Smooth muscle cell (in vitro differentiated cells): ENCODE measurements around the gene SLIT1. TPM values are rescaled to one million over a fixed set of nuclear protein-coding genes. Genes with fewer than 3 reads are reported as not detected.

Experiments
- DNase-seq: peaks from one replicate; lab custom pipeline; 2025; ENCODE audit not compliant: unreplicated experiment; lab: John Stamatoyannopoulos, UW
- H2AFZ ChIP-seq: fragments of 200-600 bp; sonication (generic); 2 replicates; pipeline ENCODE4 v1.6.0; 2016; ENCODE audit warnings: antibody characterized with exemption, low read depth, mild to moderate bottlenecking
- H3F3A ChIP-seq: fragments of 200-600 bp; sonication (generic); 2 replicates; pipeline ENCODE4 v1.6.0; 2017; ENCODE audit warnings: antibody characterized with exemption, low read depth
- H3K27ac ChIP-seq: fragments of 200-600 bp; sonication (generic); 2 replicates; pipeline ENCODE4 v1.5.1; 2016; ENCODE audit warnings: low read depth, mild to moderate bottlenecking
- H3K27me3 ChIP-seq: fragments of 200-600 bp; sonication (generic); 2 replicates; pipeline ENCODE4 v1.6.1; 2016; ENCODE audit warnings: low read depth, mild to moderate bottlenecking
- H3K36me3 ChIP-seq: fragments of 200-600 bp; sonication (generic); 2 replicates; pipeline ENCODE4 v1.5.1; 2016; ENCODE audit warnings: low read depth
- H3K4me1 ChIP-seq: fragments of 200-600 bp; sonication (generic); 2 replicates; pipeline ENCODE4 v1.5.1; 2016; ENCODE audit warnings: low read depth
- H3K4me2 ChIP-seq: fragments of 200-600 bp; sonication (generic); 2 replicates; pipeline ENCODE4 v1.6.0; 2016; ENCODE audit warnings: mild to moderate bottlenecking
- H3K4me3 ChIP-seq: fragments of 200-600 bp; sonication (generic); 2 replicates; pipeline ENCODE4 v1.5.1; 2016; ENCODE audit warnings: mild to moderate bottlenecking
- H3K79me2 ChIP-seq: fragments of 200-600 bp; sonication (generic); 2 replicates; pipeline ENCODE4 v1.6.0; 2016; ENCODE audit warnings: low read depth, mild to moderate bottlenecking
- H3K9ac ChIP-seq: fragments of 200-600 bp; sonication (generic); 2 replicates; pipeline ENCODE4 v1.6.0; 2016; ENCODE audit warnings: low read depth
- H3K9me3 ChIP-seq: fragments of 200-600 bp; sonication (generic); replicated peaks from 2 replicates; pipeline ENCODE4 v1.5.1; 2016; ENCODE audit warnings: low read depth
- H4K20me1 ChIP-seq: fragments of 200-600 bp; sonication (generic); 2 replicates; pipeline ENCODE4 v1.6.0; 2016; ENCODE audit warnings: low read depth
- WGBS: methylation state at CpG from one replicate; pipeline ENCODE4 v1.1.7; 2016; ENCODE audit warnings: low lambda C conversion rate; 5-methylcytosine and 5-hydroxymethylcytosine counted together
- polyA plus RNA-seq: library from polyadenylated mRNA; unstranded; fragments of >200 nt; fragmentation: Nextera tagmentation; extraction: Ambion mirVana; gene quantifications from 2 replicates; pipeline ENCODE4 v1.2.1, GENCODE V29; 2016
- total RNA-seq: library from RNA; depleted of rRNA; stranded (reverse); fragments of >200 nt; gene quantifications from 2 replicates; pipeline ENCODE4 v1.2.3, GENCODE V29; 2014
- TF ChIP-seq, protein P1 (sequence below): fragments of 200-600 bp; sonication (generic); IDR thresholded peaks from 2 replicates; pipeline ENCODE4 v1.5.1; 2017; ENCODE audit warnings: borderline replicate concordance, mild to moderate bottlenecking, antibody characterized with exemption; ENCODE audit not compliant: insufficient read depth, poor library complexity, severe bottlenecking

Gene SLIT1
- 0.09 TPM in 1 of 2 replicates, not detected in the other for total RNA-seq
- 0.15 TPM in 1 of 2 replicates, not detected in the other for polyA plus RNA-seq

DNA sequence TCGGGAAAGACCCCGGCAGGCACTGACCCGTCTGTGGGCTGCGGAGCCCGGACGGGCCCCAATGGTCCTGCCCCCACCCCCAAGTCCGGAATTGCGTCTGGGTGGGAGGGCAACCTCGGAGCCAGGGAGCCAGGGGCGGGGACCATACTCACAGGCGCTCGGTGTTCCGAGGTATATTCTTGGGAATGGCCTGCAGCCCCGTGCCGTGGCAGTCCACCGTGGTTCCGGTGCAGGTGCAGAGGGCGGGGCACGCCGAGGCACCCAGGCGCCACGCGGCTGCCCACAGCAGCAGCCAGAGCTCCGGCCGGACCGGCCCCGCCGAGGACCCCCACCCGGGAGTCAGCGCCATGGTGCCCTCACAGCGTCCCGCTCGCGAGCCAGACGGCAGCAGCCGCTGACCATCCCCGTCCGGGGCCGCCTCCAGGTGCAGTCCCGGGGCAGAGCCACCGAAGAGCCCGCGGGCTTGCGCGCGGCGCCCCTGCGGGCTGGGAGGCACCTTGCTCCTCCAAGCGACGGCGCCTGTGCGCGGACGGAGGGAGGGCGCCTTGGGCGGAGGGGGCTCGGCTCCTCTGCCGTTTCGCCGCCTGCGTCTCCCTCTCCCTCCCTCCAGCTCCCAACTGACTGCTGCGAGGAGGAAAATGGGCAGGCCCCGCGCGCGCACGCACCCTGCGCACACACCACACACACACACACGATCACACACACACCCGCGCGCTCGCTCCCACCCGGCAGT is at the start of gene SLIT1:
Gene SLIT1 (minus strand): TSS at position 634 of the 733 bp plus-strand sequence. CDS start 285 bp downstream, at position 349.
- Histone ChIP-seq H4K20me1 (no peaks in the 10 kb centered on the region), H3K9me3 (no peaks in the 10 kb centered on the region), H3K4me2 (peak within 1 kb of the TSS; percentile 78), H3K79me2 (no peaks in the 10 kb centered on the region), H3K9ac (no peak within 1 kb of the TSS), H3K27ac (no peak within 1 kb of the TSS), H3K36me3 (no peaks in the 10 kb centered on the region), H3K4me3 (peak within 1 kb of the TSS; percentile 40), H3F3A (no peaks in the 10 kb centered on the region), H2AFZ (no peak within 1 kb of the TSS), H3K27me3 (peaks cover 98% of the 10 kb centered on the region), H3K4me1 (no peaks in the 10 kb centered on the region)
- no peak for DNase-seq
- 3% methylated on average over 60 of the region's 74 CpGs for WGBS
- TF ChIP-seq, protein P1, sequence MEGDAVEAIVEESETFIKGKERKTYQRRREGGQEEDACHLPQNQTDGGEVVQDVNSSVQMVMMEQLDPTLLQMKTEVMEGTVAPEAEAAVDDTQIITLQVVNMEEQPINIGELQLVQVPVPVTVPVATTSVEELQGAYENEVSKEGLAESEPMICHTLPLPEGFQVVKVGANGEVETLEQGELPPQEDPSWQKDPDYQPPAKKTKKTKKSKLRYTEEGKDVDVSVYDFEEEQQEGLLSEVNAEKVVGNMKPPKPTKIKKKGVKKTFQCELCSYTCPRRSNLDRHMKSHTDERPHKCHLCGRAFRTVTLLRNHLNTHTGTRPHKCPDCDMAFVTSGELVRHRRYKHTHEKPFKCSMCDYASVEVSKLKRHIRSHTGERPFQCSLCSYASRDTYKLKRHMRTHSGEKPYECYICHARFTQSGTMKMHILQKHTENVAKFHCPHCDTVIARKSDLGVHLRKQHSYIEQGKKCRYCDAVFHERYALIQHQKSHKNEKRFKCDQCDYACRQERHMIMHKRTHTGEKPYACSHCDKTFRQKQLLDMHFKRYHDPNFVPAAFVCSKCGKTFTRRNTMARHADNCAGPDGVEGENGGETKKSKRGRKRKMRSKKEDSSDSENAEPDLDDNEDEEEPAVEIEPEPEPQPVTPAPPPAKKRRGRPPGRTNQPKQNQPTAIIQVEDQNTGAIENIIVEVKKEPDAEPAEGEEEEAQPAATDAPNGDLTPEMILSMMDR = no peak

DNA sequence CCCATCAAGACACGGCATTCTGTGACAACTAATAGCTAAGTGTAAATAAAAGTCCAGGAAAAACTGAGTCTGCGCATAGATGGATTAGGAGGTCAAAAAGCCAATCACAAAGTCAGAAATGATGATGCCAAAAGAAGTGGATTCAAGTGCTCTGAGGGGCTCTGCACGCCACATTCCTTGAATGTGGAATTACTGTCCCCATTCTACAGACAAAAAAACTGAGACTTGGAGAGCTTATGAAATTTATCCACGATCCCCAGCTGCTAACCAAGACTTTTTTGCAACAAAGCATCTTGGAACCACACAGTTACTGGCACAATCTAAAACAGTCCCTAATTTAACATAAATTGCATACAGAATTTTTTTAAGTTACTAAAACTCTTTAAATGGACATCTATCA is 49.6 kb upstream of the SLIT1 start:
- WGBS = 95% methylated on average over 4 of the region's 4 CpGs
- no peaks in the 10 kb centered on the region for H3K79me2 ChIP-seq
- no peaks in the 10 kb centered on the region for H3K4me1 ChIP-seq
- H3F3A ChIP-seq = no peaks in the 10 kb centered on the region
- no peak overlapping the region for H3K27ac ChIP-seq
- TF ChIP-seq, protein P1 = no peak
- H3K9me3 ChIP-seq = no peaks in the 10 kb centered on the region
- no peak overlapping the region for H3K9ac ChIP-seq
- no peaks in the 10 kb centered on the region for H4K20me1 ChIP-seq
- H2AFZ ChIP-seq = no peak overlapping the region
- no peak for DNase-seq
- no peak overlapping the region for H3K4me2 ChIP-seq
- H3K36me3 ChIP-seq = no peaks in the 10 kb centered on the region
- no peaks in the 10 kb centered on the region for H3K27me3 ChIP-seq
- H3K4me3 ChIP-seq = no peak overlapping the region

DNA sequence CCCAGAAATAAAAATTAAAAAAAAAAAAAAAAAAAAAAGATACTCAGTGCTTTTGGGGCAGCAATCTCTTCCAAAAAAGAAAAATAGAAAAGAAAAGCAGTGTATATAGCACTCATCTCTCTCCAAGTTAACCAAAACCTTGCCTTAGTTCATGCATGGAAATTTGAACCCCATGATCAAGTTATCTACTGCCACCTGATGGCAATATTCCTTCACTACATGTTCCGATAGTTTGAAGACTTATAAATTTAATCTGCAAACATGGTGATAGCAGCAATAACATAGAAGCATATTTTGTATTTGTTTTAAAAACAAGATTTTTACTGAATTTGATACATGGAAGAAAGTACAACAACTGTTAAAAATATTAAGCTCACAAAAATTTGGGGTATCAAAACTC is 48.6 kb upstream of the SLIT1 start:
- Histone ChIP-seq H3K4me2 (no peak overlapping the region), H3K27me3 (no peaks in the 10 kb centered on the region), H2AFZ (no peak overlapping the region), H3F3A (no peaks in the 10 kb centered on the region), H3K4me3 (no peak overlapping the region), H3K9ac (no peak overlapping the region), H3K36me3 (no peaks in the 10 kb centered on the region), H3K9me3 (no peaks in the 10 kb centered on the region), H3K27ac (no peak overlapping the region), H4K20me1 (no peaks in the 10 kb centered on the region), H3K79me2 (no peaks in the 10 kb centered on the region), H3K4me1 (no peaks in the 10 kb centered on the region)
- TF ChIP-seq, protein P1 = peak; percentile 54
- no peak for DNase-seq
- WGBS = 90% methylated on average over 1 of the region's 1 CpG

DNA sequence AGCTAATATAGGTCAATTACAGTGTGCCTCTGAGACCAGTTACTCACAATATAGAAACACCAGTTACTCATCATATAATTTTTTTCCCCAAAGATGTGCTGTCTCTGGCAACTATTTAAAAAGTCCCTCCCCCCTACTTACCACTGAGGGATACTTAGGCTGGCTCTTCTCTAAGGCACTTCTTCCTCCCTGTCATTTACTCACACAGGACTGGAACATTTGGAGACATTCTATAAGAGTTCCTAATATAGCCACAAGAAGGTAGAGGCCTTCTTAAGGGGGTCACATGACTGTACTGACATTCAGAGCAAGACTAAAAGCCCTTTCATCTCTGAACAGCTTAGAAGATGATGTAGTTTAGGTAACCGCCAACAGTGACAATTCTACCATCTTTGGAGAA is 44.4 kb upstream of the SLIT1 start:
- Histone ChIP-seq H3K36me3 (no peaks in the 10 kb centered on the region), H3K9me3 (no peaks in the 10 kb centered on the region), H2AFZ (no peak overlapping the region), H3F3A (no peaks in the 10 kb centered on the region), H3K4me2 (no peak overlapping the region), H3K4me3 (no peak overlapping the region), H3K4me1 (no peaks in the 10 kb centered on the region), H3K27me3 (no peaks in the 10 kb centered on the region), H3K9ac (no peak overlapping the region), H3K27ac (no peak overlapping the region), H3K79me2 (no peaks in the 10 kb centered on the region), H4K20me1 (no peaks in the 10 kb centered on the region)
- TF ChIP-seq, protein P1 = no peak
- DNase-seq = no peak
- 94% methylated on average over 1 of the region's 1 CpG for WGBS
